GM12878 (cell line): ENCODE data around the gene PAM16. TPM values are rescaled to one million over a fixed set of nuclear protein-coding genes. Genes with fewer than 3 reads are reported as not detected.

Source experiments
- ATAC-seq: fragments of 200-7000 bp; cut with Tn5 transposase; 3 replicates; pipeline ENCODE4 v1.9.1; 2020; ENCODE audit warnings: mild to moderate bottlenecking, moderate library complexity
- BruUV-seq: library from RNA; stranded (reverse); fragments of 400-500 nt; replicated peaks from 2 replicates; lab custom pipeline; 2021; lab: Mats Ljungman, UMichigan
- CTCF ChIA-PET: fragments of 300-600 bp; sonication (Branson Sonifier 250); formaldehyde crosslinking; extraction: SDS; loops from one replicate; lab custom pipeline; 2021; ENCODE audit warnings: inconsistent platforms; lab: Yijun Ruan, JAX
- POLR2A ChIA-PET: fragments of 350-600 bp; formaldehyde crosslinking; extraction: SDS; loops from one replicate; lab custom pipeline; 2021; ENCODE audit warnings: inconsistent platforms; lab: Charles Lee
- RAD21 ChIA-PET: fragments of 300-600 bp; sonication (Branson Sonifier 250); formaldehyde crosslinking; loops from one replicate; lab custom pipeline; 2023; ENCODE audit warnings: antibody characterized with exemption; ENCODE audit not compliant: unreplicated experiment; lab: Charles Lee
- SMC1A ChIA-PET: fragments of 300-600 bp; sonication (Branson Sonifier 250); formaldehyde crosslinking; loops from one replicate; lab custom pipeline; 2023; ENCODE audit not compliant: unreplicated experiment, uncharacterized antibody; lab: Charles Lee
- DNase-seq: peaks from one replicate; pipeline ENCODE4 v3.0.0-alpha.2; 2011; ENCODE audit warnings: low read depth, low spot score
- FAIRE-seq: peaks from 3 replicates; lab custom pipeline; 2011; peaks lifted over from hg19 to GRCh38; lab: Jason Lieb, UNC
- H2AFZ ChIP-seq: 2 replicates; pipeline ENCODE4 v1.6.0; 2011; ENCODE audit warnings: low read depth, low read length, control low read depth; ENCODE audit not compliant: control insufficient read depth
- H3K27ac ChIP-seq: 2 replicates; pipeline ENCODE4 v1.5.1; 2011; ENCODE audit warnings: control low read depth; ENCODE audit not compliant: control insufficient read depth, insufficient read depth
- H3K27me3 ChIP-seq, 2 experiments: replicated peaks in 1 of 2; 2 replicates each; pipeline versions ENCODE4 v1.6.0 to v1.6.1; 2011; ENCODE audit warnings: low read length in 1 of 2; ENCODE audit not compliant: control insufficient read depth in 2 of 2, insufficient read depth in 2 of 2
- H3K36me3 ChIP-seq, 2 experiments: 2 replicates each; pipeline ENCODE4 v1.5.1; 2011; ENCODE audit warnings: low read length in 1 of 2; ENCODE audit not compliant: control insufficient read depth in 2 of 2, insufficient read depth in 2 of 2
- H3K4me1 ChIP-seq: 2 replicates; pipeline ENCODE4 v1.6.1; 2011; ENCODE audit warnings: mild to moderate bottlenecking, low read length, moderate library complexity, mixed read lengths; ENCODE audit not compliant: control insufficient read depth, insufficient read depth
- H3K4me2 ChIP-seq: 2 replicates; pipeline ENCODE4 v1.6.0; 2011; ENCODE audit warnings: control low read depth; ENCODE audit not compliant: control insufficient read depth, insufficient read depth
- H3K4me3 ChIP-seq: fragments of 200-600 bp; sonication (generic); 2 replicates; pipeline ENCODE4 v1.5.1; 2016
- H3K79me2 ChIP-seq: 2 replicates; pipeline ENCODE4 v1.6.0; 2011; ENCODE audit warnings: low read length; ENCODE audit not compliant: control insufficient read depth, insufficient read depth
- H3K9ac ChIP-seq: 2 replicates; pipeline ENCODE4 v1.8.0; 2011; ENCODE audit warnings: low read length, control low read depth, mixed read lengths; ENCODE audit not compliant: control insufficient read depth, insufficient read depth
- H3K9me3 ChIP-seq: replicated peaks from 3 replicates; pipeline ENCODE4 v1.5.1; 2011; ENCODE audit warnings: mild to moderate bottlenecking, low read length; ENCODE audit not compliant: control insufficient read depth, insufficient read depth
- H4K20me1 ChIP-seq: 2 replicates; pipeline ENCODE4 v1.6.0; 2011; ENCODE audit not compliant: control insufficient read depth, insufficient read depth
- CHD1 ChIP-seq: IDR thresholded peaks from 2 replicates; pipeline ENCODE4 v1.6.1; 2012; ENCODE audit warnings: low read depth, low read length, improper control_type of control experiment
- CHD4 ChIP-seq: fragments of 200-600 bp; sonication (generic); IDR thresholded peaks from 2 replicates; pipeline ENCODE4 v1.6.1; 2016; ENCODE audit warnings: mild to moderate bottlenecking
- ETV6 ChIP-seq, 2 experiments: fragments of 450-650 bp in 1 of 2; IDR thresholded peaks in 1 of 2; conservative IDR thresholded peaks in 1 of 2; 2 replicates each; pipeline ENCODE4 v1.6.1; 2014; ENCODE audit warnings: antibody characterized with exemption in 1 of 2, borderline replicate concordance in 1 of 2, low read depth in 1 of 2, mild to moderate bottlenecking in 1 of 2, moderate library complexity in 1 of 2
- EZH2 ChIP-seq: IDR thresholded peaks from 2 replicates; pipeline ENCODE4 v1.6.1; 2012; ENCODE audit warnings: low read depth, mild to moderate bottlenecking, control low read depth, inconsistent platforms, low read length, borderline replicate concordance; ENCODE audit not compliant: control insufficient read depth
- FOS ChIP-seq: IDR thresholded peaks from 3 replicates; pipeline ENCODE4 v1.6.1; 2011; ENCODE audit warnings: borderline replicate concordance; ENCODE audit not compliant: insufficient read length; ENCODE audit errors: extremely low read depth
- MTA3 ChIP-seq: IDR thresholded peaks from 2 replicates; pipeline ENCODE4 v1.6.1; 2012; ENCODE audit warnings: low read length, inconsistent platforms, borderline replicate concordance
- NFYB ChIP-seq: IDR thresholded peaks from 2 replicates; pipeline ENCODE4 v1.6.1; 2011; ENCODE audit warnings: low read depth, mild to moderate bottlenecking, low read length, improper control_type of control experiment, moderate library complexity; ENCODE audit not compliant: insufficient read depth
- NR2C1 ChIP-seq: fragments of 450-650 bp; IDR thresholded peaks from 2 replicates; pipeline ENCODE4 v1.6.1; 2017; ENCODE audit warnings: antibody characterized with exemption, mild to moderate bottlenecking, moderate library complexity
- NRF1 ChIP-seq: conservative IDR thresholded peaks from 2 replicates; pipeline ENCODE4 v1.6.1; 2011; ENCODE audit warnings: mild to moderate bottlenecking, low read depth, low read length, improper control_type of control experiment
- POLR2A ChIP-seq: IDR thresholded peaks from 2 replicates; pipeline ENCODE4 v1.6.1; 2011; ENCODE audit warnings: low read depth, mild to moderate bottlenecking, low read length
- POU2F2 ChIP-seq: IDR thresholded peaks from 3 replicates; pipeline ENCODE4 v1.6.1; 2011; ENCODE audit warnings: low read depth, mild to moderate bottlenecking, low read length, borderline replicate concordance
- RAD21 ChIP-seq: IDR thresholded peaks from 2 replicates; pipeline ENCODE4 v1.6.1; 2011; ENCODE audit warnings: mild to moderate bottlenecking, low read depth, low read length, moderate library complexity; ENCODE audit not compliant: insufficient read depth
- RB1 ChIP-seq: fragments of 450-650 bp; formaldehyde crosslinking; IDR thresholded peaks from 2 replicates; pipeline ENCODE4 v1.6.1; 2017; ENCODE audit warnings: mild to moderate bottlenecking, borderline replicate concordance
- RFX5 ChIP-seq: IDR thresholded peaks from 2 replicates; pipeline ENCODE4 v1.6.1; 2011; ENCODE audit warnings: low read depth, low read length, improper control_type of control experiment
- WGBS: methylation state at CpG from one replicate; pipeline ENCODE4 v1.1.6; 2016; ENCODE audit warnings: low lambda C conversion rate; ENCODE audit not compliant: insufficient replicate concordance, insufficient coverage; ENCODE audit errors: missing lambda C conversion rate; 5-methylcytosine and 5-hydroxymethylcytosine counted together
- in situ Hi-C: fragments of 300-500 bp; cut with MboI; formaldehyde crosslinking; loops from 9 replicates; pipeline ENCODE4 v1.14.3; 2018; ENCODE audit warnings: mixed read lengths
- intact Hi-C: fragments of 100-400 bp; cut with micrococcal nuclease; formaldehyde crosslinking; loops from one replicate; pipeline ENCODE4 v1.14.2; 2022; ENCODE audit not compliant: unreplicated experiment
- polyA plus RNA-seq, 11 experiments: library from polyadenylated mRNA; depleted of rRNA in 4 of 11; unstranded in 6 of 11; stranded (reverse) in 5 of 11; fragments of >200 nt; fragmentation: Nextera tagmentation in 4 of 11; fragmentation: Illumina TruSeq in 1 of 11; extraction: Ambion mirVana in 4 of 11; extraction: Trizol in 1 of 11; gene quantifications; 1 replicate in 1 of 11; 2 replicates in 10 of 11; pipeline versions ENCODE4 v1.2.1 to v1.2.3, GENCODE V29; 2011 to 2016; ENCODE audit warnings: inconsistent platforms in 2 of 11, missing spikeins in 2 of 11, low read depth in 1 of 11
- total RNA-seq, 4 experiments: library from RNA; depleted of rRNA in 3 of 4; stranded (reverse); fragments of >200 nt in 3 of 4; fragmentation: Illumina TruSeq in 1 of 4; extraction: Trizol in 1 of 4; gene quantifications; 2 replicates each; pipeline versions ENCODE4 v1.2.1 to v1.2.3, GENCODE V29; 2013 to 2021
- TF ChIP-seq, protein P1 (sequence below): fragments of 450-650 bp; IDR thresholded peaks from 2 replicates; pipeline ENCODE4 v1.6.1; 2017; ENCODE audit warnings: antibody characterized with exemption, mild to moderate bottlenecking, moderate library complexity
- TF ChIP-seq, protein P2 (sequence below): fragments of 150-350 bp; IDR thresholded peaks from 2 replicates; pipeline ENCODE4 v1.6.1; 2014; ENCODE audit warnings: mild to moderate bottlenecking, low read depth, low read length
- TF ChIP-seq, protein P3 (sequence below): fragments of 450-650 bp; IDR thresholded peaks from 2 replicates; pipeline ENCODE4 v1.6.1; 2014; ENCODE audit warnings: mild to moderate bottlenecking
- TF ChIP-seq, protein P4 (sequence below): fragments of 450-650 bp; IDR thresholded peaks from 2 replicates; pipeline ENCODE4 v1.6.1; 2017; ENCODE audit warnings: mild to moderate bottlenecking, low read depth, inconsistent platforms; ENCODE audit not compliant: poor library complexity, severe bottlenecking

PAM16 gene
- total and polyA plus RNA-seq, 10 of the 15 experiments (the other 5 are each of a cell fraction or from before 2014, with no cell fraction given): 18.5 to 94.3 (median 51.5) TPM

DNA sequence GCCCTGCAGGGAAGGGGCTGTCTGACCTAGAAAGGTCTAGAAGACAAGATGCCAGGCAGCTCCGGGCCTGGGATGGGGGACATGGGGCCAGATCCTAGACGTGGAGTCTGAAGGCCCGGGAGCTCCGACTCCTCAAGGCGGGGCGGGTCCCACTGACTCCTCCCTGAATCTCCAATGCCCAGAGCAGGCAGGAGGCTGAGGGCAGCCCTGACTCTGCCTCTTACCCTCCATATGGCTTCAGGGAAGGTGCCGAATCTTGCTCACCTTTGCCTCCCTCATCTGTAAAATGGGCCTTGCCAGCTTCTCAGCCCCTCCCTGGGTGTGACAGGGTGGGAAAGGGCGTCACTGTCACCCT lies 35.3 kb upstream of the PAM16 start:
- ChIA-PET SMC1A (no interaction called here), POLR2A (no interaction called here), RAD21 (no interaction called here)
- no peak for DNase-seq
- TF ChIP-seq RB1 (no peak), RAD21 (no peak), ETV6 (conservative IDR thresholded peaks at IDR 0.05 in 1 of 2, IDR thresholded peaks at IDR 0.05 in 1 of 2; ENCODE audit: borderline replicate concordance in 1 of 2, low read depth in 1 of 2) (no peak), NFYB (no peak), EZH2 (no peak), CHD1 (no peak), MTA3 (no peak), CHD4 (no peak), NR2C1 (no peak), FOS (no peak), NRF1 (no peak), POLR2A (no peak), RFX5 (no peak), POU2F2 (no peak)
- TF ChIP-seq, protein P1, sequence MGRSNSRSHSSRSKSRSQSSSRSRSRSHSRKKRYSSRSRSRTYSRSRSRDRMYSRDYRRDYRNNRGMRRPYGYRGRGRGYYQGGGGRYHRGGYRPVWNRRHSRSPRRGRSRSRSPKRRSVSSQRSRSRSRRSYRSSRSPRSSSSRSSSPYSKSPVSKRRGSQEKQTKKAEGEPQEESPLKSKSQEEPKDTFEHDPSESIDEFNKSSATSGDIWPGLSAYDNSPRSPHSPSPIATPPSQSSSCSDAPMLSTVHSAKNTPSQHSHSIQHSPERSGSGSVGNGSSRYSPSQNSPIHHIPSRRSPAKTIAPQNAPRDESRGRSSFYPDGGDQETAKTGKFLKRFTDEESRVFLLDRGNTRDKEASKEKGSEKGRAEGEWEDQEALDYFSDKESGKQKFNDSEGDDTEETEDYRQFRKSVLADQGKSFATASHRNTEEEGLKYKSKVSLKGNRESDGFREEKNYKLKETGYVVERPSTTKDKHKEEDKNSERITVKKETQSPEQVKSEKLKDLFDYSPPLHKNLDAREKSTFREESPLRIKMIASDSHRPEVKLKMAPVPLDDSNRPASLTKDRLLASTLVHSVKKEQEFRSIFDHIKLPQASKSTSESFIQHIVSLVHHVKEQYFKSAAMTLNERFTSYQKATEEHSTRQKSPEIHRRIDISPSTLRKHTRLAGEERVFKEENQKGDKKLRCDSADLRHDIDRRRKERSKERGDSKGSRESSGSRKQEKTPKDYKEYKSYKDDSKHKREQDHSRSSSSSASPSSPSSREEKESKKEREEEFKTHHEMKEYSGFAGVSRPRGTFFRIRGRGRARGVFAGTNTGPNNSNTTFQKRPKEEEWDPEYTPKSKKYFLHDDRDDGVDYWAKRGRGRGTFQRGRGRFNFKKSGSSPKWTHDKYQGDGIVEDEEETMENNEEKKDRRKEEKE: no peak
- TF ChIP-seq, protein P2, sequence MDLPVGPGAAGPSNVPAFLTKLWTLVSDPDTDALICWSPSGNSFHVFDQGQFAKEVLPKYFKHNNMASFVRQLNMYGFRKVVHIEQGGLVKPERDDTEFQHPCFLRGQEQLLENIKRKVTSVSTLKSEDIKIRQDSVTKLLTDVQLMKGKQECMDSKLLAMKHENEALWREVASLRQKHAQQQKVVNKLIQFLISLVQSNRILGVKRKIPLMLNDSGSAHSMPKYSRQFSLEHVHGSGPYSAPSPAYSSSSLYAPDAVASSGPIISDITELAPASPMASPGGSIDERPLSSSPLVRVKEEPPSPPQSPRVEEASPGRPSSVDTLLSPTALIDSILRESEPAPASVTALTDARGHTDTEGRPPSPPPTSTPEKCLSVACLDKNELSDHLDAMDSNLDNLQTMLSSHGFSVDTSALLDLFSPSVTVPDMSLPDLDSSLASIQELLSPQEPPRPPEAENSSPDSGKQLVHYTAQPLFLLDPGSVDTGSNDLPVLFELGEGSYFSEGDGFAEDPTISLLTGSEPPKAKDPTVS: no peak
- TF ChIP-seq, protein P3, sequence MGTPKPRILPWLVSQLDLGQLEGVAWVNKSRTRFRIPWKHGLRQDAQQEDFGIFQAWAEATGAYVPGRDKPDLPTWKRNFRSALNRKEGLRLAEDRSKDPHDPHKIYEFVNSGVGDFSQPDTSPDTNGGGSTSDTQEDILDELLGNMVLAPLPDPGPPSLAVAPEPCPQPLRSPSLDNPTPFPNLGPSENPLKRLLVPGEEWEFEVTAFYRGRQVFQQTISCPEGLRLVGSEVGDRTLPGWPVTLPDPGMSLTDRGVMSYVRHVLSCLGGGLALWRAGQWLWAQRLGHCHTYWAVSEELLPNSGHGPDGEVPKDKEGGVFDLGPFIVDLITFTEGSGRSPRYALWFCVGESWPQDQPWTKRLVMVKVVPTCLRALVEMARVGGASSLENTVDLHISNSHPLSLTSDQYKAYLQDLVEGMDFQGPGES: no peak
- TF ChIP-seq, protein P4, sequence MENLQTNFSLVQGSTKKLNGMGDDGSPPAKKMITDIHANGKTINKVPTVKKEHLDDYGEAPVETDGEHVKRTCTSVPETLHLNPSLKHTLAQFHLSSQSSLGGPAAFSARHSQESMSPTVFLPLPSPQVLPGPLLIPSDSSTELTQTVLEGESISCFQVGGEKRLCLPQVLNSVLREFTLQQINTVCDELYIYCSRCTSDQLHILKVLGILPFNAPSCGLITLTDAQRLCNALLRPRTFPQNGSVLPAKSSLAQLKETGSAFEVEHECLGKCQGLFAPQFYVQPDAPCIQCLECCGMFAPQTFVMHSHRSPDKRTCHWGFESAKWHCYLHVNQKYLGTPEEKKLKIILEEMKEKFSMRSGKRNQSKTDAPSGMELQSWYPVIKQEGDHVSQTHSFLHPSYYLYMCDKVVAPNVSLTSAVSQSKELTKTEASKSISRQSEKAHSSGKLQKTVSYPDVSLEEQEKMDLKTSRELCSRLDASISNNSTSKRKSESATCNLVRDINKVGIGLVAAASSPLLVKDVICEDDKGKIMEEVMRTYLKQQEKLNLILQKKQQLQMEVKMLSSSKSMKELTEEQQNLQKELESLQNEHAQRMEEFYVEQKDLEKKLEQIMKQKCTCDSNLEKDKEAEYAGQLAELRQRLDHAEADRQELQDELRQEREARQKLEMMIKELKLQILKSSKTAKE: no peak
- TF ChIP-seq, all 136 proteins: peak for 0
- no peaks in the 10 kb centered on the region for H3K27me3 ChIP-seq
- no peaks in the 10 kb centered on the region for H3K4me1 ChIP-seq
- H3K9ac ChIP-seq: no peak overlapping the region
- CTCF ChIA-PET: interaction anchor here (1.6 kb wide), 1 partner anchor 16 kb away, joined by 7 read pairs; no protein-coding TSS in a partner anchor
- ATAC-seq: no peak
- no peak overlapping the region for H3K27ac ChIP-seq
- in situ Hi-C loops: no loop called here
- BruUV-seq: no TSS peak
- H3K4me2 ChIP-seq: no peak overlapping the region
- 90% methylated on average over 8 of the region's 8 CpGs for WGBS
- H3K9me3 ChIP-seq: no peaks in the 10 kb centered on the region
- H2AFZ ChIP-seq: no peak overlapping the region
- H3K4me3 ChIP-seq: no peak overlapping the region
- peaks cover 5 to 30% of the 10 kb centered on the region in 2 experiments; a peak in 3 of 4 replicates for H3K36me3 ChIP-seq
- intact Hi-C loops: no loop called here
- no peaks in the 10 kb centered on the region for H4K20me1 ChIP-seq
- H3K79me2 ChIP-seq: no peaks in the 10 kb centered on the region
- no peak for FAIRE-seq
